Coronary artery (tissue), 2 donors: ENCODE measurements around the gene DCTD.

Experiments used
- DNase-seq: peaks from one replicate; pipeline ENCODE4 v3.0.0-alpha.2; 2017; ENCODE audit warnings: low spot score
- H3K27ac ChIP-seq, 2 donors: fragments of 200-600 bp; sonication (generic); one replicate each; pipeline ENCODE4 v1.5.1; 2016 to 2019
- H3K4me3 ChIP-seq: fragments of 200-600 bp; sonication (generic); 2 replicates; pipeline ENCODE4 v1.5.1; 2016; ENCODE audit warnings: mild to moderate bottlenecking, moderate library complexity
- TF ChIP-seq, protein P1 (sequence below): fragments of 200-600 bp; sonication (generic); IDR thresholded peaks from one replicate; pipeline ENCODE4 v1.5.1; 2019; ENCODE audit warnings: antibody characterized with exemption

DCTD gene

DNA sequence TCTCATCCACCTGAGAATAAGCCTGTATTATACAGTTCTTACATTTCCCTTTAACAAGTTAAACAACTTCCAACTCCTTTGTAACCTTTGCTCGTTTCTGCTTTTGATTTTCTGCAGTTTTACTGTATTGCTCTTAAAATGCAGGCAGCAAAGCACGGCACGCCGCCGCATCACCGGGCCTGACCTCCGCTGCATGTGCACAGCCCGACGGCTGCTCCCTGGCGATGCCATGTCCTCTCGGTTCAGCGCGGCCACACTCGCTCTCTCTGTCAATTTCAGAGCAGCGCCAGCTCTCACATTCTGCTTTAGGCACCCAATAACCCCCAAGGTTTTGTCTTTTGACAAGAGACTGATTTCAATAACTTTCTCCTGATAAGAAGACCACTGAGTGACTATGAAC lies 60.3 kb downstream of the DCTD start:
- no peak overlapping the region for H3K27ac ChIP-seq
- TF ChIP-seq, protein P1, sequence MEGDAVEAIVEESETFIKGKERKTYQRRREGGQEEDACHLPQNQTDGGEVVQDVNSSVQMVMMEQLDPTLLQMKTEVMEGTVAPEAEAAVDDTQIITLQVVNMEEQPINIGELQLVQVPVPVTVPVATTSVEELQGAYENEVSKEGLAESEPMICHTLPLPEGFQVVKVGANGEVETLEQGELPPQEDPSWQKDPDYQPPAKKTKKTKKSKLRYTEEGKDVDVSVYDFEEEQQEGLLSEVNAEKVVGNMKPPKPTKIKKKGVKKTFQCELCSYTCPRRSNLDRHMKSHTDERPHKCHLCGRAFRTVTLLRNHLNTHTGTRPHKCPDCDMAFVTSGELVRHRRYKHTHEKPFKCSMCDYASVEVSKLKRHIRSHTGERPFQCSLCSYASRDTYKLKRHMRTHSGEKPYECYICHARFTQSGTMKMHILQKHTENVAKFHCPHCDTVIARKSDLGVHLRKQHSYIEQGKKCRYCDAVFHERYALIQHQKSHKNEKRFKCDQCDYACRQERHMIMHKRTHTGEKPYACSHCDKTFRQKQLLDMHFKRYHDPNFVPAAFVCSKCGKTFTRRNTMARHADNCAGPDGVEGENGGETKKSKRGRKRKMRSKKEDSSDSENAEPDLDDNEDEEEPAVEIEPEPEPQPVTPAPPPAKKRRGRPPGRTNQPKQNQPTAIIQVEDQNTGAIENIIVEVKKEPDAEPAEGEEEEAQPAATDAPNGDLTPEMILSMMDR: no peak
- DNase-seq: no peak
- H3K4me3 ChIP-seq: no peak overlapping the region

DNA sequence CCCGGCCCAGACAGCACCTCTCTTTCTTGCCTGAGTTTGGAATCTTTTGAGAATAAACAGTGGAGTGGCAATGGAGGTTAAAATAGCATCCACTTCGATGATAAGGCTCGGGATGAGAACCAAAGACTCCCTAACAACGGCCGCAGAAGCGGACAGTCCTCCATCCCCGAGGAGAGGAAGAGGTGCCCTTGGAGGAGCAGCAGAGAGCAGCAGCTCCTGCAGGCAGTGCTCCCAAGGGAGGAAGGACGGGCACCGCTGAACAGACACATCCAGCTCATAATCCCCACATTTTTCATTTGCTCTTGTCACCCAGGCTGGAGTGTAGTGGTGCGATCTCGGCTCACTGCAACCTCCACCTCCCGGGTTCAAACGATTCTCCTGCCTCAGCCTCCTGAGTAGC lies 61.3 kb downstream of the DCTD start:
- Histone ChIP-seq H3K4me3 (no peak overlapping the region), H3K27ac (no peak overlapping the region)
- TF ChIP-seq, protein P1: no peak
- DNase-seq: no peak

DNA sequence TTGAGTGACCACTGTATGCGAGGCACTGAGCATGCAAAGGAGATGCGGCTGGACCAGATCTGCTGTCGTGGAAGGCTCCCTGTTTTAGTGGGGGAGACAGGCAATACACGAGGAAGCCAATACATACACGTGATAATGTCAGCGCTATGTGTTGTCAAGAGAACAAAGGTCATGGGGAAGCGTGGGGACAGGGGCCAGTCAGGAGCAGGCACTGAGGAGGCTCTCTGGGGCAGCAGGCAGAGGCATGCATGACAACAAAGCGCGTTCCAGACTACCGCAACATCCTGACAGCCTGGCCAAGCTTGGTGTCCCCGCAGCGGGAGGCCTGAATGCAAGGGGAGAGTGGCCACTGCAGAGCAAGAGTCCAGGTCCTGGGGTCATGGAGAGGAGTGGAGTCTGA lies 61.9 kb downstream of the DCTD start:
- no peak overlapping the region for H3K4me3 ChIP-seq
- no peak overlapping the region for H3K27ac ChIP-seq
- TF ChIP-seq, protein P1: no peak
- no peak for DNase-seq

DNA sequence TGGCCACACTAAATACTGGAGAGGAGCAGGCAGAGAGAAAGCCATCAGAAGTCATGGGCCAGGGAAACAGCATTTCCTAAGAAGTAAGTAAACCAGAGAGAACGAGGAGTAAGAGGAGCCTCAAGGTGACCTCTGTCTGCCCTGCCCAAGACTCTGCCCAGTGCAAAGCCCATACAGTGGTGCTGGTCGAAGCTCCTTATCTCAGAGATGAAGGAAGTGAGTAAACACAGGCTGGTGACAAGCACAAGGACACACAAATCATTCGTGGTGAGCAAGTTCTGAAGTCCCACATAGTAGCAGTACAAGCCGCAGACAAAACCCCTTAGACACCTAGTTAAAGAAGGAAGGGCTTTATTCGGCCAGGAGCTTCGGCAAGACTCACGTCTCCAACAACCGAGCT lies 62.7 kb downstream of the DCTD start:
- no peak for DNase-seq
- TF ChIP-seq, protein P1: no peak
- Histone ChIP-seq H3K4me3 (no peak overlapping the region), H3K27ac (no peak overlapping the region)

DNA sequence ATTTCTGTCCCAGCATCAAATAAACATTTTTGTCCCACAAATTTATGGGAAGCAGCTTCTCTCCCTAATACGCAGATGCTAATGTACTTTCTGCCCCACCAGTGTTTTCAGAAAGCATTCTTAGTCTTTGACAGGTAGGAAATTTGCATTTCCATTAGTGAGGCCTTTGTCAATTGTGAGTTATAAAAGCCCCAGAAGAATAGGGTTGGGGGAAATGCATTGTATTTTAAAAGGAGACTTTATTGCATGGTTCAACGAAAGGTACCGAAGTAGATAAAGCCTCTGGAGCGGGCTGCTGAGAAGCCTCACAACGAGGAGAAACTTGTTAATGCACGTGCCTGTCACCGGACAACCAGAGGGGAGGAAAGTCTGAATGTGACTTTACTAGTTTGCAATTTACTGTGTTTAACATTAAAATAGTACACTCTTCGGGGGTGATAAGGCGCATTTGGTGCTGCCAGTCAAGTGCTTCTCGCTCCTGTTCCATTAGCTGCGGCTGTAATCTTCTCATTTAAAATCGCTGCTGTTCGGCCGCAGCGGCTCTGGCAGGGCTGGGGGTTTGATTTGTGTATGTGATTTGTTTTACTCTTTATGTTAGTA lies 63.4 kb downstream of the DCTD start:
- H3K4me3 ChIP-seq: no peak overlapping the region
- no peak overlapping the region for H3K27ac ChIP-seq
- DNase-seq: no peak
- TF ChIP-seq, protein P1: no peak

DNA sequence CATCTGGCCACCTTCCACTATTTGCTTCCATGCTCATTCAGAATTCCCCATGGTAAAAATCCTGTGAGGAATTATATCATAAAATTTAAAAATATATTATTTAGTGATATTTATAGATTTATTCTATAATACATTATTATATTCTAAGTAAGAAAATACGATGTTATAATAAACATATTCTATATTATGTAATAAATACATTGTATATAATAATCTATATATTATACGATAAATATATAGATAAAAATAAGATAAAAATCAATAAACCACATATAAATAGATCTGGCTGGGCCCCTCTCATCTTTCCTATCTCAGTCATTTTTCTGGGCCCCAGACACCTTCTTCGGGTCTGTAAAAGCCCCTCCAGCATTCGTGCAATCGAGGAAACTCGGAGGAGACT lies 68.5 kb downstream of the DCTD start:
- TF ChIP-seq, protein P1: no peak
- H3K4me3 ChIP-seq: no peak overlapping the region
- DNase-seq: no peak
- no peak overlapping the region for H3K27ac ChIP-seq

DNA sequence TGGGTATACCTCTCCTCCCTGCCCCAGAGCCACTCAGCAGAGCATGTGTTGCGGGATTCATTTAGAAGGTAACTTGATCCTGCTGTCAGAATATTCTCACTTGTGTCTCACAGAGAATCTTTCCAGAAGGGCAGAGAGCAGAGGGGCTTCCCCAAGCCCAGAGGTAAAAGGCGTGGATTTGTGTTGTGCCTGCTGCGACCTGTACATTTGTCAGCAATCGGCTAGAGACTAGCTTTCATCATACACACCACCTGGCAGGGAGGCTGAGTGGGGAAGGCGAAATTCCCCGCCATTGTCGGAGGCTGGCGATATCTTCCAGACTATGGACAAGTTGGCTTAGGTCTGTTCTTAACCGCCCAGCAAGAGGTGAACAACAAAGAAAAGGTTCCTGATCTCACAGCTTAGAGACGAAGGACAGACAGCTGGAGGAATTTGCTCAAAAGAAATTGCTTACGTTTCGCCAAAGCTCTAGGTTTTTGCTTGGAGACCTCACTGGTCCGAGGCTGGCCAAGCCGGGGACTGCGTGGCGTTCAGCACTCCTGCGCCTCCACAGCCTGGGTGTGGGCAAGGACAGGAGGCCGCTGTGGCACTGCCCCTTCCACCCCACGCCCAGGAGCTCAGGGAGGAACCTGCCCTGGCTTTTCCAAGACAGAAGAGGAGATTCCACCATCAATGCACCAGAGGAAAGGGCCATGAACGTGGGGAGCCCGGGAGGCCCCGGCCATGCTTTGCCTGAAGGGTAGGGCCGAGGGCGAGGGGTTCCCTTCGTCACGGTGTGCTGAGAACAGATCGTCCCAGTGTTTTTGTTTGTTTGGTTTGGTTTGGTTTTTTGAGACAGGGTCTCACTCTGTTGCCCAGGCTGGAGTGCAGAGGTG lies 69.4 kb downstream of the DCTD start:
- Histone ChIP-seq H3K4me3 (no peak overlapping the region), H3K27ac (no peak overlapping the region)
- no peak for DNase-seq
- TF ChIP-seq, protein P1: no peak
